ENCODE results near the gene DCUN1D1.

DNA sequence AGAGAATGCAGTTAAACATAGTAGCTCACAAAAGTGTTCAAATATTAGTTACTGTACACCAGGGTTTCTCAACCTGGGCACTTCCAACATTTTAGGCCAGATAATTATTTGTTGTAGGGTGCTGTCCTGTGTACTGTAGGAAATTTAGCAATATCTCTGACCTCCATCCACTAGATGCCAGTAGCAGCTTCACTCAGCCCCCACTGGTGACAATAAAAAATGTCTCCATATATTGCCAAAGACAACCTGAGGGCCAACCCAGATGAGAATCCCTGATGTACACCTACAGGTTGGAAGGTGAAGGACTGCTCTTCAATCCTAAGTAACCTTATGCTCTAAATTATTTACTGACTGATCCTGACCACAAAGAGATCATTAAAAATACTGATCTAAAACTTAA, 32.5 kb downstream of the DCUN1D1 start:
- TF ChIP-seq, protein P1, sequence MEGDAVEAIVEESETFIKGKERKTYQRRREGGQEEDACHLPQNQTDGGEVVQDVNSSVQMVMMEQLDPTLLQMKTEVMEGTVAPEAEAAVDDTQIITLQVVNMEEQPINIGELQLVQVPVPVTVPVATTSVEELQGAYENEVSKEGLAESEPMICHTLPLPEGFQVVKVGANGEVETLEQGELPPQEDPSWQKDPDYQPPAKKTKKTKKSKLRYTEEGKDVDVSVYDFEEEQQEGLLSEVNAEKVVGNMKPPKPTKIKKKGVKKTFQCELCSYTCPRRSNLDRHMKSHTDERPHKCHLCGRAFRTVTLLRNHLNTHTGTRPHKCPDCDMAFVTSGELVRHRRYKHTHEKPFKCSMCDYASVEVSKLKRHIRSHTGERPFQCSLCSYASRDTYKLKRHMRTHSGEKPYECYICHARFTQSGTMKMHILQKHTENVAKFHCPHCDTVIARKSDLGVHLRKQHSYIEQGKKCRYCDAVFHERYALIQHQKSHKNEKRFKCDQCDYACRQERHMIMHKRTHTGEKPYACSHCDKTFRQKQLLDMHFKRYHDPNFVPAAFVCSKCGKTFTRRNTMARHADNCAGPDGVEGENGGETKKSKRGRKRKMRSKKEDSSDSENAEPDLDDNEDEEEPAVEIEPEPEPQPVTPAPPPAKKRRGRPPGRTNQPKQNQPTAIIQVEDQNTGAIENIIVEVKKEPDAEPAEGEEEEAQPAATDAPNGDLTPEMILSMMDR (IDR thresholded peaks at IDR 0.05) = no peak
- TF ChIP-seq POLR2A (IDR thresholded peaks at IDR 0.05) = no peak

Data from tibial nerve (tissue), 3 donors.